ENCODE data around the gene PRICKLE2.

- no peak for TF ChIP-seq EZH2phosphoT487 (IDR thresholded peaks at IDR 0.05; ENCODE audit: borderline replicate concordance, low read length)
- TF ChIP-seq CTCF (IDR thresholded peaks at IDR 0.05; ENCODE audit: low read depth, low read length, poor library complexity, severe bottlenecking) = no peak
Observed at GRCh38 chr3:64083575-64083974, 141.7 kb downstream of the PRICKLE2 start.

All from DOHH2 (cell line).